Measurements from ENCODE around the gene RXRB. TPM values are rescaled to one million over a fixed set of nuclear protein-coding genes. Genes with fewer than 3 reads are reported as not detected.

RXRB gene
- total RNA-seq, 1 donor: 19.2 TPM

DNA sequence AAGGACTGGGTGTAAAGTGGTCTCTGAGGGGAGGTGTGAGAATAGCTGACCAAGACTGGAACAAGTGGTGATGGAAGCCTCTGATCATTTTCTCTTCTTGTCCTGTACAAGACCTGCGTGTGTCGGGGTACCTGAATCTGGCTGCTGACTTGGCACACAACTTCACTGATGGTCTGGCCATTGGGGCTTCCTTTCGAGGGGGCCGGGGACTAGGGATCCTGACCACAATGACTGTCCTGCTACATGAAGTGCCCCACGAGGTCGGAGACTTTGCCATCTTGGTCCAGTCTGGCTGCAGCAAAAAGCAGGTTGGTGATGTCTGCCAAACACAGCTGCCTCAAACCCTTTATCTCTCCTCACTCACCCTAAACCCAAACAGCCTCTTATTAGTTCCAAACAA lies 2.3 kb upstream of the RXRB start:
- Histone ChIP-seq H3K36me3 (ENCODE audit: insufficient read depth, low read length) (peaks cover 29% of the 10 kb centered on the region), H3K4me3 (ENCODE audit: insufficient read depth, low read length) (peak overlapping the region; percentile 81), H3K27ac (ENCODE audit: low read depth, low read length) (peak overlapping the region; percentile 17), H3K27me3 (ENCODE audit: insufficient read depth, low read length) (no peaks in the 10 kb centered on the region), H3K79me2 (ENCODE audit: insufficient read depth, low read length) (peaks cover 64% of the 10 kb centered on the region), H3K4me2 (ENCODE audit: insufficient read depth, low read length) (peak overlapping the region; percentile 99), H3K4me1 (ENCODE audit: insufficient read depth, low read length) (peaks cover 63% of the 10 kb centered on the region), H3K9me3 (ENCODE audit: low read depth, low read length) (no peaks in the 10 kb centered on the region), H2AFZ (ENCODE audit: low read length) (no peak overlapping the region), H4K20me1 (ENCODE audit: insufficient read depth, low read length) (peaks cover 44% of the 10 kb centered on the region)
- peak; percentile 84 for DNase-seq (ENCODE audit: insufficient read length, low spot score, missing footprints)
- TF ChIP-seq, protein P1, sequence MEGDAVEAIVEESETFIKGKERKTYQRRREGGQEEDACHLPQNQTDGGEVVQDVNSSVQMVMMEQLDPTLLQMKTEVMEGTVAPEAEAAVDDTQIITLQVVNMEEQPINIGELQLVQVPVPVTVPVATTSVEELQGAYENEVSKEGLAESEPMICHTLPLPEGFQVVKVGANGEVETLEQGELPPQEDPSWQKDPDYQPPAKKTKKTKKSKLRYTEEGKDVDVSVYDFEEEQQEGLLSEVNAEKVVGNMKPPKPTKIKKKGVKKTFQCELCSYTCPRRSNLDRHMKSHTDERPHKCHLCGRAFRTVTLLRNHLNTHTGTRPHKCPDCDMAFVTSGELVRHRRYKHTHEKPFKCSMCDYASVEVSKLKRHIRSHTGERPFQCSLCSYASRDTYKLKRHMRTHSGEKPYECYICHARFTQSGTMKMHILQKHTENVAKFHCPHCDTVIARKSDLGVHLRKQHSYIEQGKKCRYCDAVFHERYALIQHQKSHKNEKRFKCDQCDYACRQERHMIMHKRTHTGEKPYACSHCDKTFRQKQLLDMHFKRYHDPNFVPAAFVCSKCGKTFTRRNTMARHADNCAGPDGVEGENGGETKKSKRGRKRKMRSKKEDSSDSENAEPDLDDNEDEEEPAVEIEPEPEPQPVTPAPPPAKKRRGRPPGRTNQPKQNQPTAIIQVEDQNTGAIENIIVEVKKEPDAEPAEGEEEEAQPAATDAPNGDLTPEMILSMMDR (IDR thresholded peaks at IDR 0.05; ENCODE audit: extremely low read depth, low read depth, low read length): no peak

DNA sequence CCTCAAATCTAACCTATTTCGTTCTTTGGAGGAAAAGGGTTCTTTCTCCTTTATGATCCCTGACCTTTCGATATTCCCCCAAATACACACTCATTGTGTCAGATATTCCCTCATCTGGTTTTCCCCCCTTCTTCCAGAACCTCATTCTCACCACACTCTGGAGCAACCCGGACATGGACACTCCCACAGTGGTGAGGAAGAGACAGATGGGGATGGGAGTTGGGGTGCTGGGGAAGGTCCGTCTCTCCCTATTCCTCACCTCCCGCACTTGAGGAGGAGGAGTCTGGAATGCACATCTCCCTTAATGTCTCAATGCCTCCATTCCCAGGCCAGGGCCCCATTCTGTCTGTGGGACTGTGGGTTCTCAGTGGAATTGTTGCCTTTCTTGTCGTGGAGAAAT lies 1.5 kb upstream of the RXRB start:
- TF ChIP-seq, protein P1 (IDR thresholded peaks at IDR 0.05; ENCODE audit: extremely low read depth, low read depth, low read length): no peak
- Histone ChIP-seq H3K27me3 (ENCODE audit: insufficient read depth, low read length) (no peaks in the 10 kb centered on the region), H3K36me3 (ENCODE audit: insufficient read depth, low read length) (peaks cover 33% of the 10 kb centered on the region), H3K27ac (ENCODE audit: low read depth, low read length) (peak overlapping the region; percentile 98), H4K20me1 (ENCODE audit: insufficient read depth, low read length) (peaks cover 51% of the 10 kb centered on the region), H3K4me3 (ENCODE audit: insufficient read depth, low read length) (peak overlapping the region; percentile 81), H3K4me2 (ENCODE audit: insufficient read depth, low read length) (peak overlapping the region; percentile 99), H3K9me3 (ENCODE audit: low read depth, low read length) (no peaks in the 10 kb centered on the region), H3K79me2 (ENCODE audit: insufficient read depth, low read length) (peaks cover 66% of the 10 kb centered on the region), H2AFZ (ENCODE audit: low read length) (no peak overlapping the region), H3K4me1 (ENCODE audit: insufficient read depth, low read length) (peaks cover 67% of the 10 kb centered on the region)
- DNase-seq (ENCODE audit: insufficient read length, low spot score, missing footprints): peak; percentile 71

DNA sequence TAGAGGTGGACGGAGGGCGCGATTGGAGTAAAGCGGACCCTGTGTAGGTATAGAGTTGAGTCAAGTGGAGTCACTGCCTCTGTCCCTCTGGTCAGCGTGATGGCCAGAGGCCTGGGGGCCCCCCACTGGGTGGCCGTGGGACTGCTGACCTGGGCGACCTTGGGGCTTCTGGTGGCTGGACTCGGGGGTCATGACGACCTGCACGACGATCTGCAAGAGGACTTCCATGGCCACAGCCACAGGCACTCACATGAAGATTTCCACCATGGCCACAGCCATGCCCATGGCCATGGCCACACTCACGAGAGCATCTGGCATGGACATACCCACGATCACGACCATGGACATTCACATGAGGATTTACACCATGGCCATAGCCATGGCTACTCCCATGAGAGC lies 681 bp upstream of the RXRB start:
- Histone ChIP-seq H3K36me3 (ENCODE audit: insufficient read depth, low read length) (peaks cover 41% of the 10 kb centered on the region), H3K79me2 (ENCODE audit: insufficient read depth, low read length) (peaks cover 67% of the 10 kb centered on the region)

DNA sequence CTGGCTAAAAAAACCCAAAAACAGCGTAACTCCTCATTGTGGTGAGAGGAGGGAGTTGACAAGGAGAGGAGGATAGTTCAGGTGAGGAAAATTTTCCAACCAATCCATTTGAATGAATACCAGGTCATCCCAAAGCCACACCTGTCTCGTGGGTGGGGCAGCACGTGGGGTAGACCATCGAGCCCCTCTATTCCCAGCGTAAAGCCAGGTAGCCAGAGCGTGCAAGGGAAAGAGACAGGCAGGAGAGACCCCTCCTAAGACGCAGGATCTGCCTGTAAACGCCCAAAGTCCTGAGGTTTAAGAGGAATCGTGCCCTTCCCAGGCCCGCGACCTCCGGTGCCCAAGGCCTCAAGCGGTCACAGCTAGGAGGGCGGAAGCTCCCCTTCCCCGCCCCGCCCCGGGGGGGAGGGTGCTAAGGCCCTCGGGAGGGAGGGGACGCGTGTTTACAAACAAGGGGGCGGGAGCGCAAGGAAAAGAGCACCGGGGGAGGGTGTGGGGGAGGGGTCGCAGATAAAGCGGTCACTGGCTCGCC lies 712 bp downstream of the RXRB start:
- H3K4me1 ChIP-seq (ENCODE audit: insufficient read depth, low read length): peaks cover 45% of the 10 kb centered on the region
- no peaks in the 10 kb centered on the region for H3K27me3 ChIP-seq (ENCODE audit: insufficient read depth, low read length)
- peak overlapping the region; percentile 81 for H3K4me3 ChIP-seq (ENCODE audit: insufficient read depth, low read length)
- H3K4me2 ChIP-seq (ENCODE audit: insufficient read depth, low read length): peak overlapping the region; percentile 99
- H2AFZ ChIP-seq (ENCODE audit: low read length): peak overlapping the region; percentile 38
- no peaks in the 10 kb centered on the region for H3K9me3 ChIP-seq (ENCODE audit: low read depth, low read length)
- peak overlapping the region; percentile 98 for H3K27ac ChIP-seq (ENCODE audit: low read depth, low read length)
- peaks cover 67% of the 10 kb centered on the region for H3K79me2 ChIP-seq (ENCODE audit: insufficient read depth, low read length)
- DNase-seq (ENCODE audit: insufficient read length, low spot score, missing footprints): peak; percentile 96
- peaks cover 69% of the 10 kb centered on the region for H4K20me1 ChIP-seq (ENCODE audit: insufficient read depth, low read length)
- TF ChIP-seq, protein P1 (IDR thresholded peaks at IDR 0.05; ENCODE audit: extremely low read depth, low read depth, low read length): no peak
- H3K36me3 ChIP-seq (ENCODE audit: insufficient read depth, low read length): peaks cover 55% of the 10 kb centered on the region

More for the DNA sequence above, 681 bp upstream of the RXRB start:
- DNase-seq (ENCODE audit: insufficient read length, low spot score, missing footprints): peak; percentile 90
- peak overlapping the region; percentile 98 for H3K27ac ChIP-seq (ENCODE audit: low read depth, low read length)
- H3K4me2 ChIP-seq (ENCODE audit: insufficient read depth, low read length): peak overlapping the region; percentile 99
- no peaks in the 10 kb centered on the region for H3K27me3 ChIP-seq (ENCODE audit: insufficient read depth, low read length)
- H3K4me3 ChIP-seq (ENCODE audit: insufficient read depth, low read length): peak overlapping the region; percentile 81
- H2AFZ ChIP-seq (ENCODE audit: low read length): peak overlapping the region; percentile 89
- H3K4me1 ChIP-seq (ENCODE audit: insufficient read depth, low read length): peaks cover 59% of the 10 kb centered on the region
- H3K9me3 ChIP-seq (ENCODE audit: low read depth, low read length): no peaks in the 10 kb centered on the region
- peaks cover 57% of the 10 kb centered on the region for H4K20me1 ChIP-seq (ENCODE audit: insufficient read depth, low read length)
- TF ChIP-seq, protein P1 (IDR thresholded peaks at IDR 0.05; ENCODE audit: extremely low read depth, low read depth, low read length): no peak

Measured in osteoblast (primary cell).